Measurements from ENCODE around the gene S100A11. TPM values are rescaled to one million over a fixed set of nuclear protein-coding genes. Genes with fewer than 3 reads are reported as not detected.

Gene S100A11
- total and polyA plus RNA-seq, 9 of the 15 experiments (the other 6 are each of a cell fraction or from before 2014, with no cell fraction given) = 131 to 808 (median 235) TPM

DNA sequence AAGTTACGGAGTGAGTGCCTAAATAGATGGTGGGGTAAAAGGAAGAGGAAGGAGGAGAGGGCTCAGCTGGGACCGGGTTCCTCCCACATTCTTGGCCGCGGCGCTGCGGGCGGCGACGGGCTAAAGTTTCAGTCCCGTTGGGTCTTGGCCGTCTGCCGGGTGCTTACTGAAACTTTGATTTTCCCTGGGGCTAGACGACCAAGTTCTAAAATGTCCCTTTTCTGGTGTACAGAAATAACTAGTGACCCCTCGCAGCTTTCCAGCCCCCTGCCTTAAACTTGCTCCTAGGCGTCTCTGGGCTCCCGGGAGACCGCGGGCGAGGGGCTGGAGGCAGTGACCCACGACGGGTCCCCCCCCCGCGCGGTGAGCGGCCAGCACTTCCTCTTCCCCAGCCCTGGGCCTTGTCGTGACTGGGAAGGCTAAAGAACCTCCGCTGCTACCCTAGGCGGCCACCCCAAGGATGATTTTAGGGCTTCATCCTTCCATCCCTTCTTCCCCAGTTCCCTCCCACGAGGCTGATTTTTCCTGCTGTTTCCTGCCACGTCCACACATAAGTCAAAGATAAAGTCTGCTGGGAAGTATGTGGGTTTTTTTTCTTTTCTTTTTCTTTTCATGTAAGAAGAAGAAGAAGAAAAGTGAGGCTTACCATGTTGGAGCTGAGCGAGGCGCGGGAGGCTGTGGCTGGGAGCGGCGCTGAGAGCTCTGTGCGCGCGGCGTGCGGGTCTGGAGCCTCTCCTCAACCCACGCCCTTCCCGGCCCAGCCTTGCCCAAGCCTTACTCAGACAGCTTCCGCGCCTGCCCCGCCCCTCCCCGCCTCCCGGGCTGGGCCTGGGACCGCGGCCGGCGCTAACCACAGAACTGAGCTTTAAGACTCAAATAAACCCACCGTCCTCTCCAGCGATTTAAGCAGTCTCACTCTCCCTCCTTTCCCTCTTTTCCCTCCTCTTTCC, at the start of gene S100A11 (continued):
- TF ChIP-seq, protein P1, sequence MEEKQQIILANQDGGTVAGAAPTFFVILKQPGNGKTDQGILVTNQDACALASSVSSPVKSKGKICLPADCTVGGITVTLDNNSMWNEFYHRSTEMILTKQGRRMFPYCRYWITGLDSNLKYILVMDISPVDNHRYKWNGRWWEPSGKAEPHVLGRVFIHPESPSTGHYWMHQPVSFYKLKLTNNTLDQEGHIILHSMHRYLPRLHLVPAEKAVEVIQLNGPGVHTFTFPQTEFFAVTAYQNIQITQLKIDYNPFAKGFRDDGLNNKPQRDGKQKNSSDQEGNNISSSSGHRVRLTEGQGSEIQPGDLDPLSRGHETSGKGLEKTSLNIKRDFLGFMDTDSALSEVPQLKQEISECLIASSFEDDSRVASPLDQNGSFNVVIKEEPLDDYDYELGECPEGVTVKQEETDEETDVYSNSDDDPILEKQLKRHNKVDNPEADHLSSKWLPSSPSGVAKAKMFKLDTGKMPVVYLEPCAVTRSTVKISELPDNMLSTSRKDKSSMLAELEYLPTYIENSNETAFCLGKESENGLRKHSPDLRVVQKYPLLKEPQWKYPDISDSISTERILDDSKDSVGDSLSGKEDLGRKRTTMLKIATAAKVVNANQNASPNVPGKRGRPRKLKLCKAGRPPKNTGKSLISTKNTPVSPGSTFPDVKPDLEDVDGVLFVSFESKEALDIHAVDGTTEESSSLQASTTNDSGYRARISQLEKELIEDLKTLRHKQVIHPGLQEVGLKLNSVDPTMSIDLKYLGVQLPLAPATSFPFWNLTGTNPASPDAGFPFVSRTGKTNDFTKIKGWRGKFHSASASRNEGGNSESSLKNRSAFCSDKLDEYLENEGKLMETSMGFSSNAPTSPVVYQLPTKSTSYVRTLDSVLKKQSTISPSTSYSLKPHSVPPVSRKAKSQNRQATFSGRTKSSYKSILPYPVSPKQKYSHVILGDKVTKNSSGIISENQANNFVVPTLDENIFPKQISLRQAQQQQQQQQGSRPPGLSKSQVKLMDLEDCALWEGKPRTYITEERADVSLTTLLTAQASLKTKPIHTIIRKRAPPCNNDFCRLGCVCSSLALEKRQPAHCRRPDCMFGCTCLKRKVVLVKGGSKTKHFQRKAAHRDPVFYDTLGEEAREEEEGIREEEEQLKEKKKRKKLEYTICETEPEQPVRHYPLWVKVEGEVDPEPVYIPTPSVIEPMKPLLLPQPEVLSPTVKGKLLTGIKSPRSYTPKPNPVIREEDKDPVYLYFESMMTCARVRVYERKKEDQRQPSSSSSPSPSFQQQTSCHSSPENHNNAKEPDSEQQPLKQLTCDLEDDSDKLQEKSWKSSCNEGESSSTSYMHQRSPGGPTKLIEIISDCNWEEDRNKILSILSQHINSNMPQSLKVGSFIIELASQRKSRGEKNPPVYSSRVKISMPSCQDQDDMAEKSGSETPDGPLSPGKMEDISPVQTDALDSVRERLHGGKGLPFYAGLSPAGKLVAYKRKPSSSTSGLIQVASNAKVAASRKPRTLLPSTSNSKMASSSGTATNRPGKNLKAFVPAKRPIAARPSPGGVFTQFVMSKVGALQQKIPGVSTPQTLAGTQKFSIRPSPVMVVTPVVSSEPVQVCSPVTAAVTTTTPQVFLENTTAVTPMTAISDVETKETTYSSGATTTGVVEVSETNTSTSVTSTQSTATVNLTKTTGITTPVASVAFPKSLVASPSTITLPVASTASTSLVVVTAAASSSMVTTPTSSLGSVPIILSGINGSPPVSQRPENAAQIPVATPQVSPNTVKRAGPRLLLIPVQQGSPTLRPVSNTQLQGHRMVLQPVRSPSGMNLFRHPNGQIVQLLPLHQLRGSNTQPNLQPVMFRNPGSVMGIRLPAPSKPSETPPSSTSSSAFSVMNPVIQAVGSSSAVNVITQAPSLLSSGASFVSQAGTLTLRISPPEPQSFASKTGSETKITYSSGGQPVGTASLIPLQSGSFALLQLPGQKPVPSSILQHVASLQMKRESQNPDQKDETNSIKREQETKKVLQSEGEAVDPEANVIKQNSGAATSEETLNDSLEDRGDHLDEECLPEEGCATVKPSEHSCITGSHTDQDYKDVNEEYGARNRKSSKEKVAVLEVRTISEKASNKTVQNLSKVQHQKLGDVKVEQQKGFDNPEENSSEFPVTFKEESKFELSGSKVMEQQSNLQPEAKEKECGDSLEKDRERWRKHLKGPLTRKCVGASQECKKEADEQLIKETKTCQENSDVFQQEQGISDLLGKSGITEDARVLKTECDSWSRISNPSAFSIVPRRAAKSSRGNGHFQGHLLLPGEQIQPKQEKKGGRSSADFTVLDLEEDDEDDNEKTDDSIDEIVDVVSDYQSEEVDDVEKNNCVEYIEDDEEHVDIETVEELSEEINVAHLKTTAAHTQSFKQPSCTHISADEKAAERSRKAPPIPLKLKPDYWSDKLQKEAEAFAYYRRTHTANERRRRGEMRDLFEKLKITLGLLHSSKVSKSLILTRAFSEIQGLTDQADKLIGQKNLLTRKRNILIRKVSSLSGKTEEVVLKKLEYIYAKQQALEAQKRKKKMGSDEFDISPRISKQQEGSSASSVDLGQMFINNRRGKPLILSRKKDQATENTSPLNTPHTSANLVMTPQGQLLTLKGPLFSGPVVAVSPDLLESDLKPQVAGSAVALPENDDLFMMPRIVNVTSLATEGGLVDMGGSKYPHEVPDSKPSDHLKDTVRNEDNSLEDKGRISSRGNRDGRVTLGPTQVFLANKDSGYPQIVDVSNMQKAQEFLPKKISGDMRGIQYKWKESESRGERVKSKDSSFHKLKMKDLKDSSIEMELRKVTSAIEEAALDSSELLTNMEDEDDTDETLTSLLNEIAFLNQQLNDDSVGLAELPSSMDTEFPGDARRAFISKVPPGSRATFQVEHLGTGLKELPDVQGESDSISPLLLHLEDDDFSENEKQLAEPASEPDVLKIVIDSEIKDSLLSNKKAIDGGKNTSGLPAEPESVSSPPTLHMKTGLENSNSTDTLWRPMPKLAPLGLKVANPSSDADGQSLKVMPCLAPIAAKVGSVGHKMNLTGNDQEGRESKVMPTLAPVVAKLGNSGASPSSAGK (IDR thresholded peaks at IDR 0.05) = 0 out of 2 replicates have a peak, but pooled peaks have one; percentile 52
- TF ChIP-seq NCOA6 (IDR thresholded peaks at IDR 0.05) = no peak
- TF ChIP-seq, protein P2, sequence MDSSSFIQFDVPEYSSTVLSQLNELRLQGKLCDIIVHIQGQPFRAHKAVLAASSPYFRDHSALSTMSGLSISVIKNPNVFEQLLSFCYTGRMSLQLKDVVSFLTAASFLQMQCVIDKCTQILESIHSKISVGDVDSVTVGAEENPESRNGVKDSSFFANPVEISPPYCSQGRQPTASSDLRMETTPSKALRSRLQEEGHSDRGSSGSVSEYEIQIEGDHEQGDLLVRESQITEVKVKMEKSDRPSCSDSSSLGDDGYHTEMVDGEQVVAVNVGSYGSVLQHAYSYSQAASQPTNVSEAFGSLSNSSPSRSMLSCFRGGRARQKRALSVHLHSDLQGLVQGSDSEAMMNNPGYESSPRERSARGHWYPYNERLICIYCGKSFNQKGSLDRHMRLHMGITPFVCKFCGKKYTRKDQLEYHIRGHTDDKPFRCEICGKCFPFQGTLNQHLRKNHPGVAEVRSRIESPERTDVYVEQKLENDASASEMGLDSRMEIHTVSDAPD (CRISPR knock-in tag; IDR thresholded peaks at IDR 0.05) = no peak
- no peak for TF ChIP-seq FOS (IDR thresholded peaks at IDR 0.05; ENCODE audit: extremely low read depth, insufficient read length)
- TF ChIP-seq NFE2L1 (tag; IDR thresholded peaks at IDR 0.05; ENCODE audit: borderline replicate concordance, low read depth) = no peak
- TF ChIP-seq, protein P3, sequence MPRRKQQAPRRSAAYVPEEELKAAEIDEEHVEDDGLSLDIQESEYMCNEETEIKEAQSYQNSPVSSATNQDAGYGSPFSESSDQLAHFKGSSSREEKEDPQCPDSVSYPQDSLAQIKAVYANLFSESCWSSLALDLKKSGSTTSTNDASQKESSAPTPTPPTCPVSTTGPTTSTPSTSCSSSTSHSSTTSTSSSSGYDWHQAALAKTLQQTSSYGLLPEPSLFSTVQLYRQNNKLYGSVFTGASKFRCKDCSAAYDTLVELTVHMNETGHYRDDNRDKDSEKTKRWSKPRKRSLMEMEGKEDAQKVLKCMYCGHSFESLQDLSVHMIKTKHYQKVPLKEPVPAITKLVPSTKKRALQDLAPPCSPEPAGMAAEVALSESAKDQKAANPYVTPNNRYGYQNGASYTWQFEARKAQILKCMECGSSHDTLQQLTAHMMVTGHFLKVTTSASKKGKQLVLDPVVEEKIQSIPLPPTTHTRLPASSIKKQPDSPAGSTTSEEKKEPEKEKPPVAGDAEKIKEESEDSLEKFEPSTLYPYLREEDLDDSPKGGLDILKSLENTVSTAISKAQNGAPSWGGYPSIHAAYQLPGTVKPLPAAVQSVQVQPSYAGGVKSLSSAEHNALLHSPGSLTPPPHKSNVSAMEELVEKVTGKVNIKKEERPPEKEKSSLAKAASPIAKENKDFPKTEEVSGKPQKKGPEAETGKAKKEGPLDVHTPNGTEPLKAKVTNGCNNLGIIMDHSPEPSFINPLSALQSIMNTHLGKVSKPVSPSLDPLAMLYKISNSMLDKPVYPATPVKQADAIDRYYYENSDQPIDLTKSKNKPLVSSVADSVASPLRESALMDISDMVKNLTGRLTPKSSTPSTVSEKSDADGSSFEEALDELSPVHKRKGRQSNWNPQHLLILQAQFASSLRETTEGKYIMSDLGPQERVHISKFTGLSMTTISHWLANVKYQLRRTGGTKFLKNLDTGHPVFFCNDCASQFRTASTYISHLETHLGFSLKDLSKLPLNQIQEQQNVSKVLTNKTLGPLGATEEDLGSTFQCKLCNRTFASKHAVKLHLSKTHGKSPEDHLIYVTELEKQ (CRISPR knock-in tag; IDR thresholded peaks at IDR 0.05) = no peak
- TF ChIP-seq ZNF146 (CRISPR knock-in tag; IDR thresholded peaks at IDR 0.05; ENCODE audit: unreplicated experiment) = no peak
